Testis (tissue), 3 donors: ENCODE data around the gene MAGI1. TPM values are rescaled to one million over a fixed set of nuclear protein-coding genes. Genes with fewer than 3 reads are reported as not detected.

Experiments used
- DNase-seq: peaks from one replicate; pipeline ENCODE4 v3.0.0-alpha.2; 2019
- H3K27ac ChIP-seq, 2 donors: fragments of 200-600 bp; sonication (generic); one replicate each; pipeline ENCODE4 v1.5.1; 2019
- H3K27me3 ChIP-seq: fragments of 200-600 bp; sonication (generic); one replicate; pipeline ENCODE4 v1.5.1; 2019
- H3K36me3 ChIP-seq: fragments of 200-600 bp; sonication (generic); one replicate; pipeline ENCODE4 v1.5.1; 2017; ENCODE audit warnings: low read depth; ENCODE audit errors: missing control alignments
- H3K4me1 ChIP-seq: fragments of 200-600 bp; sonication (generic); one replicate; pipeline ENCODE4 v1.5.1; 2019
- H3K4me3 ChIP-seq, 2 donors: fragments of 200-600 bp; sonication (generic); one replicate each; pipeline ENCODE4 v1.5.1; 2017 to 2019
- H3K9me3 ChIP-seq: fragments of 200-600 bp; sonication (generic); one replicate; pipeline ENCODE4 v1.5.1; 2017
- CTCF ChIP-seq, 3 experiments: fragments of 450-650 bp in 2 of 3; fragments of 200-600 bp in 1 of 3; sonication (generic) in 1 of 3; IDR thresholded peaks; one replicate each; pipeline ENCODE4 v1.5.1; 2016 to 2019; ENCODE audit warnings: antibody characterized with exemption in 3 of 3, mild to moderate bottlenecking in 2 of 3, moderate library complexity in 1 of 3
- POLR2A ChIP-seq: fragments of 450-650 bp; IDR thresholded peaks from one replicate; pipeline ENCODE4 v1.6.1; 2017; ENCODE audit warnings: antibody characterized with exemption, mild to moderate bottlenecking, moderate library complexity
- WGBS, 2 donors: methylation state at CpG; one replicate each; pipeline ENCODE4 v1.1.5; 2018; 5-methylcytosine and 5-hydroxymethylcytosine counted together
- intact Hi-C: fragments of 100-400 bp; cut with DNase I; formaldehyde crosslinking; loops from one replicate; pipeline ENCODE4 v1.15.1; 2023; ENCODE audit warnings: low total_unique reads
- polyA plus RNA-seq: library from polyadenylated mRNA; stranded (reverse); fragments of 350-450 nt; fragmentation: Illumina TruSeq; extraction: RNeasy Lipid Tissue Mini Kit (QIAGEN cat#74804); gene quantifications from one replicate; pipeline ENCODE4 v1.2.3, GENCODE V29; 2014; ENCODE audit warnings: low read depth, low replicate concordance; ENCODE audit not compliant: insufficient read depth
- total RNA-seq, 2 donors: library from RNA; depleted of rRNA; stranded (reverse); fragments of >200 nt; gene quantifications; one replicate each; pipeline ENCODE4 v1.2.3, GENCODE V29; 2016

MAGI1 gene
- total and polyA plus RNA-seq, 3 donors from 2014 or later, result 55.4 to 60.4 (median 56.1) TPM

DNA sequence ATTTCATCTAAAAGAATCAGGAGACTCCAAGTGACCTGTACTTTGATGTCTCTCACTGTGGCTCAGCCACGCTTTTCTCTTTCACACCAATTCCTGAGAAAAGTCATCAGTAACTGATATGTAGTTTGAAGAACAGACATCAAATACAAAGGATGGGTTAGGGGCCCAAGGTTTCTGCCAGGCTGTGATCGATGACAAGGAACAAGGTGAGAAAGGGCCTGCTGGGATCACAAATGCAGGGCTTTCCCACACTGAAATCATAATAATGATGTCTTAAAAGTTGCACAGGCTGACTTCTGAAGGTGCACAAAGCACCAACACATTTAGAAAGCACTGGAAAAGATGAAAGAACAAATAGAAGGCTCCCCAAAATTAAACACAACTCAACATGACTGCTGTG, 396.9 kb downstream of the MAGI1 start:
- Histone ChIP-seq H3K27ac (no peak overlapping the region), H3K9me3 (no peaks in the 10 kb centered on the region), H3K27me3 (no peaks in the 10 kb centered on the region), H3K36me3 (no peaks in the 10 kb centered on the region), H3K4me1 (no peaks in the 10 kb centered on the region), H3K4me3 (no peak overlapping the region)
- no peak for DNase-seq
- TF ChIP-seq POLR2A (no peak), CTCF (IDR thresholded peaks at IDR 0.05) (no peak)
- intact Hi-C loops, result no loop called here
- 70 to 73% methylated on average over 2 of the region's 2 CpGs for WGBS, 2 donors

GRCh38 chr3:65641045-65641444, 397.7 kb downstream of the MAGI1 start:
- no peak for DNase-seq
- TF ChIP-seq CTCF (IDR thresholded peaks at IDR 0.05) (no peak), POLR2A (no peak)
- intact Hi-C loops, result no loop called here
- H3K4me1 ChIP-seq, result no peaks in the 10 kb centered on the region
- WGBS, 2 donors, result 76 to 91% methylated on average over 4 of the region's 4 CpGs
- no peaks in the 10 kb centered on the region for H3K36me3 ChIP-seq
- no peak overlapping the region for H3K4me3 ChIP-seq
- H3K27me3 ChIP-seq, result no peaks in the 10 kb centered on the region
- no peak overlapping the region for H3K27ac ChIP-seq
- H3K9me3 ChIP-seq, result no peaks in the 10 kb centered on the region

GRCh38 chr3:65639444-65639843, 399.3 kb downstream of the MAGI1 start:
- no peak for TF ChIP-seq POLR2A
- TF ChIP-seq CTCF (IDR thresholded peaks at IDR 0.05), result no peak
- no peak for DNase-seq
- no peaks in the 10 kb centered on the region for H3K36me3 ChIP-seq
- H3K4me1 ChIP-seq, result no peaks in the 10 kb centered on the region
- no peak overlapping the region for H3K4me3 ChIP-seq
- H3K9me3 ChIP-seq, result no peaks in the 10 kb centered on the region
- no peaks in the 10 kb centered on the region for H3K27me3 ChIP-seq
- intact Hi-C loops, result no loop called here
- WGBS, 2 donors, result 91 to 96% methylated on average over 6 of the region's 6 CpGs
- no peak overlapping the region for H3K27ac ChIP-seq

- H3K27ac ChIP-seq, result no peak overlapping the region
- H3K36me3 ChIP-seq, result no peaks in the 10 kb centered on the region
- WGBS, 2 donors, result 91 to 97% methylated on average over 6 of the region's 6 CpGs
- no peaks in the 10 kb centered on the region for H3K27me3 ChIP-seq
- intact Hi-C loops, result no loop called here
- H3K4me1 ChIP-seq, result no peaks in the 10 kb centered on the region
- H3K4me3 ChIP-seq, result no peak overlapping the region
- H3K9me3 ChIP-seq, result no peaks in the 10 kb centered on the region
- TF ChIP-seq POLR2A (no peak), CTCF (IDR thresholded peaks at IDR 0.05) (no peak)
- DNase-seq, result no peak
These were observed 400.4 kb downstream of the MAGI1 start for GRCh38 chr3:65638301-65638700.

- 52 to 53% methylated on average over 3 of the region's 3 CpGs for WGBS, 2 donors
- intact Hi-C loops, result no loop called here
- H3K4me3 ChIP-seq, result no peak overlapping the region
- no peaks in the 10 kb centered on the region for H3K9me3 ChIP-seq
- no peaks in the 10 kb centered on the region for H3K36me3 ChIP-seq
- DNase-seq, result no peak
- no peak for TF ChIP-seq POLR2A
- TF ChIP-seq CTCF (IDR thresholded peaks at IDR 0.05), result no peak
- H3K27me3 ChIP-seq, result no peaks in the 10 kb centered on the region
- no peak overlapping the region for H3K27ac ChIP-seq
- no peaks in the 10 kb centered on the region for H3K4me1 ChIP-seq
These were observed 402.4 kb downstream of the MAGI1 start for GRCh38 chr3:65636326-65636725.
